Measurements from ENCODE around the gene RERE.

- no peak for TF ChIP-seq CTCF (tag by site-specific recombination; IDR thresholded peaks at IDR 0.05)
- TF ChIP-seq ATF2 (tag by site-specific recombination; IDR thresholded peaks at IDR 0.05; ENCODE audit: low read depth), result no peak
- no peak for TF ChIP-seq TSHZ1 (tag by site-specific recombination; IDR thresholded peaks at IDR 0.05; ENCODE audit: borderline replicate concordance)
- no peak for TF ChIP-seq ZNF354C (tag by site-specific recombination; IDR thresholded peaks at IDR 0.05; ENCODE audit: borderline replicate concordance, low read depth)
- TF ChIP-seq ZNF521 (tag by site-specific recombination; IDR thresholded peaks at IDR 0.05), result no peak
Observed at GRCh38 chr1:8396083-8396785, 421.2 kb downstream of the RERE start.

All from HEK293 (cell line).